Ramos (cell line): Measurements from ENCODE around the gene TMEM117.

Source experiments
- in situ Hi-C: fragments of 300-500 bp; cut with MboI; formaldehyde crosslinking; loops from one replicate; pipeline ENCODE4 v1.14.3; 2022; ENCODE audit warnings: low sequenced_read_pairs; ENCODE audit not compliant: unreplicated experiment

Gene TMEM117

GRCh38 chr12:43882578-43883178 is 46.8 kb downstream of the TMEM117 start:
- in situ Hi-C loops = loop anchor here (10.0 kb wide), 1 partner anchor 108 kb away; no protein-coding TSS in a partner anchor

GRCh38 chr12:43883311-43883710 is 47.4 kb downstream of the TMEM117 start:
- in situ Hi-C loops = loop anchor here (10.0 kb wide), 1 partner anchor 109 kb away; no protein-coding TSS in a partner anchor

GRCh38 chr12:43883748-43884147 is 47.9 kb downstream of the TMEM117 start:
- in situ Hi-C loops = loop anchor here (10.0 kb wide), 1 partner anchor 109 kb away; no protein-coding TSS in a partner anchor

- in situ Hi-C loops = loop anchor here (10.0 kb wide), 1 partner anchor 110 kb away; no protein-coding TSS in a partner anchor
Measured at GRCh38 chr12:43884683-43885410, 49.0 kb downstream of the TMEM117 start.

DNA sequence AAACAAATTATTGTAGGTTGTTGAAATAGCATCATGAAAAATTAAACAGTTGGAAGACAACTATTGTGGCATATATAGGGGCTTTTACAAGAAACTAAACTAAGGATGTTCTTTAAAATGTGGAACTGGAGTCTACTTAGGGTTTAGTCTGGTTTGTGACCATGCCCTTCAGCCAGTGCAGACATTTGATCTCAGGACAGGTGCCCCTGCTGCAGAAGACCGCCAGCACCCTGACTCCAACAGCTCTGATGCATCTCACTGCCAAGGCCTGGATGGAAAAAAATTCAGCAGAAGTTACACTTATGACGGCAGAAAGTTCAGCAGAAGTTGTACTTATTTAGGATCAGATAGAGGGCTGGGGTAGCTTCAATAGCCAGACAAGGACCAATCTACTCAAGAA is 51.5 kb downstream of the TMEM117 start:
- in situ Hi-C loops = loop anchor here (10.0 kb wide), 1 partner anchor 113 kb away; no protein-coding TSS in a partner anchor

GRCh38 chr12:43891856-43892574 is 56.1 kb downstream of the TMEM117 start:
- in situ Hi-C loops = no loop called here

GRCh38 chr12:43893670-43894069 is 57.8 kb downstream of the TMEM117 start:
- in situ Hi-C loops = no loop called here

DNA sequence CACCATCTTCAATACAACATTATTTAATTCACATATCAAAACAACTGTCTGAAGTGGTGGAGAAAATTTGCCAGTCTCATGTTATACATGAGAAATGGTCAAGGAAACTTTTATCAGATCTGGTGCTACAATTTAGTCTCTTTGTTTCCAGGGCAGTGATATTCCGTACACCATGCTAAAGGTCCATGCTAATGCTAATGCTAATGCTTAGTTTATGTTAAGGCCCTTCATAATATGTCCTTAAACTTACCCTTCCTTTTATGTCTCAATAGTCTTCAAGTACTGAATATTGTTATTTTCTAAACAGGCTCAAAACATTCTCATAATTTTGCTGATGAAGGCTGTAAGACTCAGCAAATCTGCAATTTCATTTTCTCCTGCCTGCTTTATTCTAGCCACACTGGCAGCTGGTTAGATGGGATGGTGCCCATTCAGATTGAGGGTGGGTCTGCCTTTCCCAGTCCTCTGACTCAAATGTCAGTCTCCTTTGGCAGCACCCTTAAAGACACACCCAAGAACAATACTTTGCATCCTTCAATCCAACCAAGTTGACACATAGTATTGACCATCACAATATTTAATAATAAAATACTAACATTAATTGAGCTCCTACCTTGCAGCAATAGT is 59.8 kb downstream of the TMEM117 start:
- in situ Hi-C loops = no loop called here

DNA sequence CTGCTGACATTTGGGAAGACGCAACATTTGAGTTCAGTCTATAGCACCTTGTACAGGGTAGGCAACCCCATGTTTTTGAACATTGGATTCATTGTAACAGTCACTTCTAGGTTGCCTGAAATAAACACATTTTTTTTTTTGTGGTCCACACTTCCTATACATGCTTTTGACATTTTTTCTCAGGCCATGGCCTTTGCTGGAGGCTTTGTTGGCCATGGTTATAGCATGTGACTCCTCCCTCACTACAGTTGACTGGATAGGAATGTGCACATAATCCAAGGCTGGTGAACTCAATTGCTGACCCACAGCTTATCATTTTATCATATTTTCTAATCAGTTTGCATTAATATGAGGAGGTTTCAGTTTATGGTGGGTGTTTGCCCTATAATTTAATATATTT is 60.6 kb downstream of the TMEM117 start:
- in situ Hi-C loops = no loop called here

GRCh38 chr12:43898474-43898873 is 62.6 kb downstream of the TMEM117 start:
- in situ Hi-C loops = no loop called here

GRCh38 chr12:43899574-43899973 is 63.7 kb downstream of the TMEM117 start:
- in situ Hi-C loops = no loop called here

DNA sequence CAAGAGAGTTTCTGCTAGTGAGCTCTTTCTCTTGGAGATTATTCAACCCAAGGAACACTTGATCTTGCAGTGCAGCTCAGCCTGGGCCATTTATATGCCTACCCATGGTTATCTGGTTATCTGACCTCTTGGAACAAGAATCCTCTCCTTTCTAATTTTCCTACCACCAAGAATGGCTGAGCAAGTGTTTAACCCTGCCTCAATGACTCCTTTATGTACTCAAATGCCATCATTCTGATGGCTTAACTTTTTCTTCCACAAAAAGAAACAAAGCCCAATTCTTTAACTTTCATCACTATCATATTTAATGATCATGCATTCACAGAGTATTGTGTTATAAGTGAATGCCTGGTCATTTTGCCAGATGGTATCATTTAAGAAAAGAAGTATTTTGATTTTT is 67.8 kb downstream of the TMEM117 start:
- in situ Hi-C loops = no loop called here

- in situ Hi-C loops = no loop called here
Measured at GRCh38 chr12:43912859-43913258, 77.0 kb downstream of the TMEM117 start.

- in situ Hi-C loops = no loop called here
Measured at GRCh38 chr12:43914391-43914790, 78.5 kb downstream of the TMEM117 start.

GRCh38 chr12:43914923-43915468 is 79.1 kb downstream of the TMEM117 start:
- in situ Hi-C loops = no loop called here

DNA sequence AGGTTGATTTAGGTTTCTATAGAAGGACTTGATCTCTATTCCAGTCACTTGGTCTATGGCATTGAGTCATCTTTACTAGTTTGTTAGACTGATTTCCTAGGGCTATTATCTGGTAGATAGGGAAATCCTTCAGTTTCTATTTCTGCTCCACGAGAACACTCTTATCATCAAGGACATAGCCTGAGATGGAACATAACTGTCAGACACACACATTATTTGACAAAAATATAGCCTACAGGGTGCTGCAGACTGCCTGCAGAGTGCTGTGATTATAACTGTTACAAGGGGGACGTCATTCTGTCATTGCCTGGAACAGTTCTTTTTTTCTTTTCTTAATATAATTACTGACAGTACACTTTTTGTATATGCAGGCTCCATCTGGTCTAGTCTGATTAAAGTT is 82.0 kb downstream of the TMEM117 start:
- in situ Hi-C loops = no loop called here

- in situ Hi-C loops = no loop called here
Measured at GRCh38 chr12:43921666-43922337, 85.9 kb downstream of the TMEM117 start.

DNA sequence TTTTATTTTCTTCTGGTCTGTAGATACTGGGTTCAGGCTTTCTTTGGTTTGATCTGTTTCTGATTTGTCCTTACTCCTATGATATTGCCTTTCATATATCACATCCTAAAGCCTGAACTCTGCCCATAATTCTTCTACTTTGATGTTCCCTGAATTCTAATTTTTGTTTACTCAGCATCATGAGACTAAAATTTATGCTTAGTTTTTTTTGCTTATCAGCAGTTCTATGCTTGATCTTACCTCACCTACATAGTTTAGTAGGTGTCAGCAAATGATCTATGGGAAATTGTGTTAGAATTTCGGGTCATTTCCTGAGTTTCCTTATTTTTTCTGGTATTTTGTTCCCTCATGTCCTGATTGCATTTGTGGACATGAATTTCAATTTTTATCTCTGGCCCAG is 94.2 kb downstream of the TMEM117 start:
- in situ Hi-C loops = no loop called here

DNA sequence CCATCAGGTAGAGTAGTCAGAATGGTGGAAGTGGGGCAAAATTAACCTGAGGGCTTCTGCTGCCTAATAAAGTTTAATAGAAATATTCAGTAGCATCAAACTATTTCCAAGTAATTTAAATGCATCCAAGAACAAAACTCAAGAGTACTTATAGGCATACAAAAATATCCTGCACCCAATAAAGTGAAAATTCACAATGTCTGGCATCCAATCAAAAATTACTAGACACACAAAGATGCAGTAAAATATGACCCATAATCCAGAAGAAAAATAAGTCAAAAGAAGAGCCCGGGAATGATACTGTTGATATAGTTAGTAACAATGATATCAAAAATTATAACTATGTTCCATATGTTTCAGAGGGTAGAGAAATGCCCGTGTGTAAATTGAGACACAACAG is 95.3 kb downstream of the TMEM117 start:
- in situ Hi-C loops = no loop called here

- in situ Hi-C loops = no loop called here
Measured at GRCh38 chr12:43935581-43935980, 99.7 kb downstream of the TMEM117 start.
